PC-9 (cell line): ENCODE results near the gene COL1A2. TPM values are rescaled to one million over a fixed set of nuclear protein-coding genes. Genes with fewer than 3 reads are reported as not detected.

Source experiments
- BruUV-seq: library from RNA; stranded (reverse); fragments of 400-500 nt; replicated peaks from 2 replicates; lab custom pipeline; 2021; lab: Mats Ljungman, UMichigan
- CTCF ChIA-PET: fragments of 300-600 bp; sonication (Branson Sonifier 250); formaldehyde crosslinking; loops from one replicate; lab custom pipeline; 2022; ENCODE audit warnings: antibody characterized with exemption; lab: Charles Lee
- POLR2A ChIA-PET: fragments of 300-600 bp; sonication (Branson Sonifier 250); formaldehyde crosslinking; loops from one replicate; lab custom pipeline; 2022; ENCODE audit warnings: antibody characterized with exemption; ENCODE audit not compliant: unreplicated experiment; lab: Charles Lee
- DNase-seq, 2 experiments: peaks; one replicate each; pipeline versions ENCODE4 v3.0.0 to v3.0.0-alpha.2; 2015 to 2022; ENCODE audit warnings: mixed read lengths in 1 of 2
- H2AFZ ChIP-seq: fragments of 200-600 bp; sonication (generic); 2 replicates; pipeline ENCODE4 v1.8.1; 2017; ENCODE audit warnings: antibody characterized with exemption
- H3F3A ChIP-seq: fragments of 200-600 bp; sonication (generic); 2 replicates; pipeline ENCODE4 v1.8.1; 2017; ENCODE audit warnings: antibody characterized with exemption, mild to moderate bottlenecking, low read depth; ENCODE audit not compliant: insufficient read depth
- H3K27ac ChIP-seq: fragments of 200-600 bp; sonication (generic); 2 replicates; pipeline ENCODE4 v1.6.1; 2016; ENCODE audit warnings: mixed run types
- H3K27me3 ChIP-seq: fragments of 200-600 bp; sonication (generic); 2 replicates; pipeline ENCODE4 v1.6.1; 2016; ENCODE audit warnings: low read depth, mixed run types; ENCODE audit not compliant: insufficient read depth
- H3K36me3 ChIP-seq: fragments of 200-600 bp; sonication (generic); 2 replicates; pipeline ENCODE4 v1.6.1; 2016; ENCODE audit warnings: low read depth, mixed run types
- H3K4me1 ChIP-seq: fragments of 200-600 bp; sonication (generic); replicated peaks from 2 replicates; pipeline ENCODE4 v1.6.1; 2016; ENCODE audit warnings: mixed run types; ENCODE audit not compliant: insufficient read depth
- H3K4me2 ChIP-seq: fragments of 200-600 bp; sonication (generic); 2 replicates; pipeline ENCODE4 v1.6.1; 2017; ENCODE audit warnings: mixed run types
- H3K4me3 ChIP-seq: fragments of 200-600 bp; sonication (generic); 2 replicates; pipeline ENCODE4 v1.6.1; 2016; ENCODE audit warnings: mixed run types
- H3K79me2 ChIP-seq: fragments of 200-600 bp; sonication (generic); 2 replicates; pipeline ENCODE4 v1.6.1; 2017; ENCODE audit warnings: low read depth, mixed run types
- H3K9me2 ChIP-seq: fragments of 200-600 bp; sonication (generic); 2 replicates; pipeline ENCODE4 v1.8.1; 2017; ENCODE audit warnings: mild to moderate bottlenecking; ENCODE audit not compliant: insufficient read depth
- H3K9me3 ChIP-seq: fragments of 200-600 bp; sonication (generic); 2 replicates; pipeline ENCODE4 v1.8.1; 2016; ENCODE audit warnings: low read depth; ENCODE audit not compliant: insufficient read depth
- H4K20me1 ChIP-seq: fragments of 200-600 bp; sonication (generic); 2 replicates; pipeline ENCODE4 v1.8.1; 2017; ENCODE audit not compliant: insufficient read depth
- EZH2 ChIP-seq: fragments of 200-600 bp; sonication (generic); IDR thresholded peaks from 2 replicates; pipeline ENCODE4 v1.8.0; 2017; ENCODE audit warnings: antibody characterized with exemption, low read depth
- intact Hi-C: fragments of 100-400 bp; cut with micrococcal nuclease; formaldehyde crosslinking; loops from one replicate; pipeline ENCODE4 v1.10.0; 2022; ENCODE audit not compliant: unreplicated experiment
- total RNA-seq: library from RNA; stranded (reverse); gene quantifications from 2 replicates; pipeline ENCODE4 v1.2.3, GENCODE V29; 2021
- TF ChIP-seq, protein P1 (sequence below): fragments of 200-600 bp; sonication (generic); conservative IDR thresholded peaks from 2 replicates; pipeline ENCODE4 v1.6.1; 2017; ENCODE audit warnings: mixed run types, antibody characterized with exemption, mild to moderate bottlenecking, moderate library complexity

Gene COL1A2
- total RNA-seq, 1 experiment from 2014 or later: not detected

DNA sequence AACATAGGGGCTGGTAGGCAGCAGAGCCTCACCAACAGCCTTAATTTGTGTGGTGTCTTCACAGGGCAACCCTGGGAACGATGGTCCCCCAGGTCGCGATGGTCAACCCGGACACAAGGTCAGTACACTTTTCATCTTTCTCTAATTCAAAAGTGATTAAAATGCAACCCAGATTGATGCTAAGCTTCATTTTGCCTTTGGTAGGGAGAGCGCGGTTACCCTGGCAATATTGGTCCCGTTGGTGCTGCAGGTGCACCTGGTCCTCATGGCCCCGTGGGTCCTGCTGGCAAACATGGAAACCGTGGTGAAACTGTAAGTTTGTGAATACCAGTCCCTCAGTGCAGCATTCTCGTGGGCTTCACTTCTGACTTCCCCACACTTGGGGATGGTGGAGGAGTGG lies 30.9 kb downstream of the COL1A2 start:
- Histone ChIP-seq H3F3A (no peaks in the 10 kb centered on the region), H4K20me1 (no peaks in the 10 kb centered on the region), H2AFZ (0 out of 2 replicates have a peak overlapping the region, but pooled peaks have one; percentile 60), H3K4me2 (no peak overlapping the region), H3K27me3 (no peaks in the 10 kb centered on the region), H3K27ac (no peak overlapping the region), H3K9me2 (0 out of 2 replicates have a peak, but pooled peaks cover 7% of the 10 kb centered on the region), H3K79me2 (no peaks in the 10 kb centered on the region), H3K36me3 (no peaks in the 10 kb centered on the region), H3K4me1 (no peaks in the 10 kb centered on the region; the same call in 1 of the 2 replicates), H3K4me3 (no peak overlapping the region), H3K9me3 (no peaks in the 10 kb centered on the region)
- CTCF ChIA-PET: no interaction called here
- POLR2A ChIA-PET: no interaction called here
- TF ChIP-seq EZH2: no peak
- TF ChIP-seq, protein P1, sequence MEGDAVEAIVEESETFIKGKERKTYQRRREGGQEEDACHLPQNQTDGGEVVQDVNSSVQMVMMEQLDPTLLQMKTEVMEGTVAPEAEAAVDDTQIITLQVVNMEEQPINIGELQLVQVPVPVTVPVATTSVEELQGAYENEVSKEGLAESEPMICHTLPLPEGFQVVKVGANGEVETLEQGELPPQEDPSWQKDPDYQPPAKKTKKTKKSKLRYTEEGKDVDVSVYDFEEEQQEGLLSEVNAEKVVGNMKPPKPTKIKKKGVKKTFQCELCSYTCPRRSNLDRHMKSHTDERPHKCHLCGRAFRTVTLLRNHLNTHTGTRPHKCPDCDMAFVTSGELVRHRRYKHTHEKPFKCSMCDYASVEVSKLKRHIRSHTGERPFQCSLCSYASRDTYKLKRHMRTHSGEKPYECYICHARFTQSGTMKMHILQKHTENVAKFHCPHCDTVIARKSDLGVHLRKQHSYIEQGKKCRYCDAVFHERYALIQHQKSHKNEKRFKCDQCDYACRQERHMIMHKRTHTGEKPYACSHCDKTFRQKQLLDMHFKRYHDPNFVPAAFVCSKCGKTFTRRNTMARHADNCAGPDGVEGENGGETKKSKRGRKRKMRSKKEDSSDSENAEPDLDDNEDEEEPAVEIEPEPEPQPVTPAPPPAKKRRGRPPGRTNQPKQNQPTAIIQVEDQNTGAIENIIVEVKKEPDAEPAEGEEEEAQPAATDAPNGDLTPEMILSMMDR: no peak
- intact Hi-C loops: no loop called here
- DNase-seq: no peak
- no TSS peak for BruUV-seq

DNA sequence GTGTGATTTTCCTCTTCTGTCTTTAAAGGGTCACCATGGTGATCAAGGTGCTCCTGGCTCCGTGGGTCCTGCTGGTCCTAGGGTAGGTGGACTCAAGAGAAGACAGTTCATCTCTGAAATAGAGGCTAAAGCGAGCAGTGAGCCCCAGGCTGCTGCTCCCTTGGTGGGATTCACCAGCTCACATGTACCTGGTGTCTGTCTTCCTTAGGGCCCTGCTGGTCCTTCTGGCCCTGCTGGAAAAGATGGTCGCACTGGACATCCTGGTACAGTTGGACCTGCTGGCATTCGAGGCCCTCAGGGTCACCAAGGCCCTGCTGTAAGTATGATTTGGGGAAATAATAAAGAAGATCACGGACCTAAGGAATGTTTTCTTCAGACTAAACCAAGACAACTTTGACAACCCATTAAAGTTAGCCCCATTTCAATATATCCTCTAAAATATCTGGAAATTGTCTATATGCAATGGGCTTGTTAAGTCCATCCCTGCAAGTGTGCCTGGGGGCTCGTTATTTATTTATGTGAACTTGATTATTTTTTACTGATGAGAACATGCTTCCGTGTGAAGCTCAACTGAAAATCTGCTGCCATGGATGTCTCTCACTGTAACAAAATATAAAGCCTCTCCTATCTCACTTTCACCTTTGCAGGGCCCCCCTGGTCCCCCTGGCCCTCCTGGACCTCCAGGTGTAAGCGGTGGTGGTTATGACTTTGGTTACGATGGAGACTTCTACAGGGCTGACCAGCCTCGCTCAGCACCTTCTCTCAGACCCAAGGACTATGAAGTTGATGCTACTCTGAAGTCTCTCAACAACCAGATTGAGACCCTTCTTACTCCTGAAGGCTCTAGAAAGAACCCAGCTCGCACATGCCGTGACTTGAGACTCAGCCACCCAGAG lies 32.5 kb downstream of the COL1A2 start:
- no TSS peak for BruUV-seq

DNA sequence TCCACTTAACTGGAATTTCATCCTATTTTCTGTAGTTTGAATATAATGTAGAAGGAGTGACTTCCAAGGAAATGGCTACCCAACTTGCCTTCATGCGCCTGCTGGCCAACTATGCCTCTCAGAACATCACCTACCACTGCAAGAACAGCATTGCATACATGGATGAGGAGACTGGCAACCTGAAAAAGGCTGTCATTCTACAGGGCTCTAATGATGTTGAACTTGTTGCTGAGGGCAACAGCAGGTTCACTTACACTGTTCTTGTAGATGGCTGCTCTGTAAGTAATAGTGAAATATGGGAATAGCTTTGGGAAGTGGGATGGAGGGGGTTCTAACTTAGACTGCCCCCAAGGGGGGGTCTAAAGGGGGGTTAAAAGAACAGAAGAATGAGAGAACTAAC lies 34.5 kb downstream of the COL1A2 start:
- Histone ChIP-seq H4K20me1 (no peaks in the 10 kb centered on the region), H3K27me3 (no peaks in the 10 kb centered on the region), H3K36me3 (no peaks in the 10 kb centered on the region), H3F3A (no peaks in the 10 kb centered on the region), H3K9me3 (no peaks in the 10 kb centered on the region), H3K9me2 (peaks cover 11% of the 10 kb centered on the region; the same call in 1 of the 2 replicates), H3K4me1 (no peaks in the 10 kb centered on the region; the same call in 1 of the 2 replicates), H2AFZ (no peak overlapping the region), H3K4me3 (no peak overlapping the region), H3K79me2 (no peaks in the 10 kb centered on the region), H3K4me2 (no peak overlapping the region), H3K27ac (no peak overlapping the region)
- ChIA-PET POLR2A (no interaction called here), CTCF (no interaction called here)
- intact Hi-C loops: no loop called here
- BruUV-seq: no TSS peak
- TF ChIP-seq EZH2: no peak
- TF ChIP-seq, protein P1: no peak
- no peak for DNase-seq

More for the DNA sequence above, 32.5 kb downstream of the COL1A2 start:
- Histone ChIP-seq H3K79me2 (no peaks in the 10 kb centered on the region), H3K36me3 (no peaks in the 10 kb centered on the region), H4K20me1 (no peaks in the 10 kb centered on the region), H3K4me3 (no peak overlapping the region), H3K27ac (no peak overlapping the region), H3K9me2 (0 out of 2 replicates have a peak, but pooled peaks cover 7% of the 10 kb centered on the region), H3K27me3 (no peaks in the 10 kb centered on the region), H3K9me3 (no peaks in the 10 kb centered on the region), H3K4me1 (no peaks in the 10 kb centered on the region; the same call in 1 of the 2 replicates), H2AFZ (no peak overlapping the region), H3K4me2 (no peak overlapping the region), H3F3A (no peaks in the 10 kb centered on the region)
- POLR2A ChIA-PET: no interaction called here
- CTCF ChIA-PET: no interaction called here
- intact Hi-C loops: no loop called here
- TF ChIP-seq EZH2: no peak
- TF ChIP-seq, protein P1: no peak
- no peak for DNase-seq
